HUES48 (cell line): ENCODE measurements around the gene MYH9.

Source experiments
- H3K27ac ChIP-seq: one replicate; pipeline ENCODE4 v1.7.0; 2013; ENCODE audit warnings: low read depth, low read length, inconsistent platforms
- H3K27me3 ChIP-seq: 2 replicates; pipeline ENCODE4 v1.6.1; 2013; ENCODE audit warnings: mild to moderate bottlenecking, low read length; ENCODE audit not compliant: control insufficient read depth, insufficient read depth
- H3K36me3 ChIP-seq: 2 replicates; pipeline ENCODE4 v1.6.1; 2013; ENCODE audit warnings: low read length; ENCODE audit not compliant: control insufficient read depth, insufficient read depth
- H3K4me1 ChIP-seq: 2 replicates; pipeline ENCODE4 v1.6.1; 2013; ENCODE audit warnings: mild to moderate bottlenecking, low read length; ENCODE audit not compliant: control insufficient read depth, insufficient read depth
- H3K4me3 ChIP-seq: 2 replicates; pipeline ENCODE4 v1.5.1; 2013; ENCODE audit warnings: mild to moderate bottlenecking, low read depth, low read length
- H3K9ac ChIP-seq: 2 replicates; pipeline ENCODE4 v1.6.1; 2013; ENCODE audit warnings: mild to moderate bottlenecking, low read depth, low read length, moderate library complexity
- H3K9me3 ChIP-seq: 2 replicates; pipeline ENCODE4 v1.6.1; 2013; ENCODE audit warnings: low read length; ENCODE audit not compliant: control insufficient read depth, insufficient read depth

Gene MYH9

DNA sequence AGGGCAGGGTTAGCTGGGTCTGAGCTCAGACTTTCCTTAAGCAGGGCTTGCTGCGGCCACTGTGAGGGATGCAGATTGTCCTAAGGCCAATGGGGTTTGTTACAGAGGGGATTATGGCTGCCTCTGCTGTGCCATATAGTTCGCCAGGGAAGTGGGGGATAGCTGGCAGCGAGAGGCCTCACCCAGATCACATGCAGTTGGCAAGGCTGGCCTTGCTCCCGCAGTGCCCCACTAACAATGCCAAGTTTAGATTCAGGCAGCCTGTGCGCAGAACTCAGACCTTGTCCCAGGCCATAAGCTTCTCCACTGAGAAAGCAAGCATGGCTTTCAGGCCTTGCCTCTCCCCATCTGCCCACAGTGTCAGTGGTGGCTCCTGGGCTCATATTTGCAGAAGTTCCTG lies 143.8 kb downstream of the MYH9 start:
- H3K27me3 ChIP-seq = no peaks in the 10 kb centered on the region
- peaks cover 7% of the 10 kb centered on the region; the same call in 1 of the 2 replicates for H3K4me1 ChIP-seq
- H3K4me3 ChIP-seq = no peak overlapping the region
- no peaks in the 10 kb centered on the region for H3K36me3 ChIP-seq
- H3K27ac ChIP-seq = no peak overlapping the region
- H3K9ac ChIP-seq = no peak overlapping the region
- peaks cover 11% of the 10 kb centered on the region for H3K9me3 ChIP-seq

DNA sequence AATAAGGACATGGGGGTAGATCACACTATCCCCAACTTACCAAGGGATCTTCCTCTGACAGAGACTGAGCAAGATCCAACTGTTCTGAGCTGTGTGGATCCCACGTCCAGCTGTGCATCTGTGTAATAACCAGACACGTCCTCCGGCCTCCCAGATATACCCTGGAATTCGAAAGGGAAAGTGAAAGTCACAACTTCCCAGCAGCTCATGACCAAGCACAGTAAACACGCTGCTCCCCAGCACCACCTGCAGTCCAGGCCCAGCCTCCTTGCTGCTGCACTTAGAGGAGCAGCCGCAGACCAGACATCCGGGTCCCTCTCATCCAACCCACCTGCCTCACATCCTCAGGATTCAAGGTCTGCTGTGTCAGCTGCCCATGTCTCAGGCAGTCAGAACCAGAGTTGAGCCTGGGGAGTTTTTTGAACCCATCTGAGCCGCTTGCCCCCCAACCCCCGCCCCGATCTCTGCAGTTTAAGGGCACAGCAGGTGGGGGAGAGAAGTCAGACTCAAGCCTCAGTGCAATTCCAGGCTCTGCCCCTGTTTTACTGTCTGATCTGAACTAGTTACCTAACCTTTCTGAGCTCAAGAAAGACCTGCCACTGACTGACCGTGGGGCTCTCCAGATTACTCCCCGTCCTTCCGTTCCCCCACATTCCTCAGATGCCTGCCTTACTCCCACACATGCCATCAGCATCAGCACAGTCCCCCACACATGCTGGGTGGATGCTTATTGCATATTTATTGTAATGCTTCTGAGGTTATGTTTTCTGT lies 148.2 kb downstream of the MYH9 start, which contains the start of gene APOL2:
Gene APOL2 (minus strand): TSS at position 127 of the 771 bp plus-strand sequence. CDS start 6,365 bp downstream, outside the sequence.
- H3K27ac ChIP-seq = peak within 1 kb of the TSS; percentile 56

DNA sequence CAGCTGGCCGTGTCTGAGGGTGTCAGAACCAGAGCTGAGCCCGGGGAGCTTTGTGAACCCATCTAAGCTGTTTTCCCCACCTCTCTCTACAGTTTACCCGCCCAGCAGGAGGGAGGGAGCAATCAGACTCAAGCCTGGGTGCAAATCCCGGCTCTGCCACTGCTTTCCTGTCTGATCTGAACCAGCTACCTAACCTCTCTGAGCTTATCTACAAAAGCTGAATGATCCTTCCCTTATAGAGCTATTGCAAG lies 148.7 kb downstream of the MYH9 start:
- Histone ChIP-seq H3K4me3 (peak overlapping the region; percentile 71), H3K4me1 (peaks cover 11% of the 10 kb centered on the region; the same call in 1 of the 2 replicates), H3K9me3 (no peaks in the 10 kb centered on the region), H3K9ac (peak overlapping the region; percentile 57), H3K36me3 (0 out of 2 replicates have a peak, but pooled peaks cover 2% of the 10 kb centered on the region), H3K27ac (peak overlapping the region; percentile 56), H3K27me3 (no peaks in the 10 kb centered on the region)

More for the DNA sequence above, 148.2 kb downstream of the MYH9 start, which contains the start of gene APOL2:
- H3K9me3 ChIP-seq = no peaks in the 10 kb centered on the region
- peaks cover 11% of the 10 kb centered on the region; the same call in 1 of the 2 replicates for H3K4me1 ChIP-seq
- peak within 1 kb of the TSS; percentile 57 for H3K9ac ChIP-seq
- H3K27me3 ChIP-seq = no peaks in the 10 kb centered on the region
- peak within 1 kb of the TSS; percentile 71 for H3K4me3 ChIP-seq
- 0 out of 2 replicates have a peak, but pooled peaks cover 2% of the 10 kb centered on the region for H3K36me3 ChIP-seq

DNA sequence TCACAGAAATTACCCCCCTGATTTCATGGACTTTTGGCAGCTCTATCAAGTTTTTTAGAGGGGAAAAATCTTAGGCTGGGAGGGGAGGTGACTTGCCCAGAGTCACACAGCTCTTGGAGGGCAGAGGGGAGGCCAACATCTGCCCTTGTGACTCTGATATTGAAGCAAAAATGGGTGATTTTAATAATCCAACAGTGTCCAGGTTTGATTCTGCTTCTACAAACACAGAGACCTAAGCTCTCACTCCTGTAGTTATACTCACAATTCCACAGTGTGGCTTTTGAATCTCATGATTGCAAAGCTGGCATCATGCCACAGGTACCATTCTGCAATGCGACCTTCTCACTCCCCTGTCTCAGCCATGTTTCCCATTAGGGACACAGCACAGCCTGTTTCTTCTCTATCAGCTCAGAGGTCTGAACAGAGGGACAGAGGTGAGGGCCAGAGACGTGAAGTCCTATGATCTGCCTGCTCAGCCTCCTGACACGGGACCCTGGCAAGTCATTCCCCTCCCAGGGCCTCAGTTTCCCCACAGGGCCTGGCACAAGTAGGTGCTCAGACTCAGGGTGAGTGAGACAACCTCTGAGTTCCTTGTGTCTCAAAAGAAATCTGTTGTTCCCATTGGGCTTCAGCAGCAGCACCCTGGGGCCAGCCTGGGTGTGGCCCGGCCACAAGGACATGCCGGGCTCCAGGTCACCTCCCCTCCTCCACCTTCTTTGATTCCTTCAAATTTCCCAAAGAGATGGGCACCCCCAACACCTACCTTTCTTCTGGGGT lies 149.2 kb downstream of the MYH9 start:
- Histone ChIP-seq H3K9ac (peak overlapping the region; percentile 57; the same call in 1 of the 2 replicates), H3K36me3 (0 out of 2 replicates have a peak, but pooled peaks cover 2% of the 10 kb centered on the region), H3K4me1 (peaks cover 11% of the 10 kb centered on the region; the same call in 1 of the 2 replicates), H3K9me3 (no peaks in the 10 kb centered on the region), H3K4me3 (peak overlapping the region; percentile 71), H3K27me3 (no peaks in the 10 kb centered on the region), H3K27ac (peak overlapping the region; percentile 56)

DNA sequence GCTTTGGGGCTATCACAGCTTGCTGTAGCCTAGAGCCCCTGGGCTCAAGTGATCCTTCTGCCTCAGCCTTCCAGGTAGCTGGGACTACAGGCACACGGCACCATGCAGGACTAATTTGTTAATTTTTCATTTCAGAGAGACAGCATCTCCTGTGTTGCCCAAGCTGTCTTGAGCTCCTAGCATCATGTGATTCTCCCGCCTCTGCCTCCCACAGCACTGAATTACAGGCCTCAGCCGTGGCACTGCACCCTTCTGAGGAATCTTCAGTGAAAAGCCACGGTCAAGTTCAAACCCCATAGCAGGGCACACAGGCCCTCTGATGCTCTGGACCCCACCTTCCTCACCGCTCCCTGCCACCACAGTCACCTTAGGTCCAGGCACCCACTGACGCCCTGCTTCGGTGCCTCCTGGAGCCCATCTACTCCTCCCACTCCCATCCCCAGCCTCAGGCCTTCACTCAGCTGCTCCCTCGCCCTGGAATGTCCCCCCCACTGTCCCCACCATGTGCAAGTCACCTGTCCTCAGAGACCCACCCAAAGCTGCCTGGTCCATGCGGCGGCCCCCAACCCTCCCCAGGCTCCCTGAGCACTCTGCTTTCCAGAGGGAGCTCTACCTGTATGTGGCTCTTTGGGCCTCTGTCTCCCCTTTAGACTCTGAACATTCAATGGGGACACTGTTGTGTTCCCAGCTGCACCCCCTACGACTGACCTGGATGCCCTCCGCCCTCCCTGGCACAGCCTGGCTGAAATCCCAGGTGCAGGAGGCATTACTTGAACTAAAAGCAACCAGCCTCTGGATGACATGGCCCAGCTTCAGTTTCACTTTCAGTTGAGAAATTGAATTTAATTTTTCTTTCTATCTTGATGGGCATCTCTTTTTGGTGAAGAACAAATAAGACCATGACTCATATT lies 150.1 kb downstream of the MYH9 start:
- Histone ChIP-seq H3K27me3 (no peaks in the 10 kb centered on the region), H3K4me3 (no peak overlapping the region), H3K27ac (no peak overlapping the region), H3K36me3 (peaks cover 7% of the 10 kb centered on the region; the same call in 1 of the 2 replicates), H3K9me3 (no peaks in the 10 kb centered on the region), H3K4me1 (peaks cover 11% of the 10 kb centered on the region; the same call in 1 of the 2 replicates), H3K9ac (no peak overlapping the region)

DNA sequence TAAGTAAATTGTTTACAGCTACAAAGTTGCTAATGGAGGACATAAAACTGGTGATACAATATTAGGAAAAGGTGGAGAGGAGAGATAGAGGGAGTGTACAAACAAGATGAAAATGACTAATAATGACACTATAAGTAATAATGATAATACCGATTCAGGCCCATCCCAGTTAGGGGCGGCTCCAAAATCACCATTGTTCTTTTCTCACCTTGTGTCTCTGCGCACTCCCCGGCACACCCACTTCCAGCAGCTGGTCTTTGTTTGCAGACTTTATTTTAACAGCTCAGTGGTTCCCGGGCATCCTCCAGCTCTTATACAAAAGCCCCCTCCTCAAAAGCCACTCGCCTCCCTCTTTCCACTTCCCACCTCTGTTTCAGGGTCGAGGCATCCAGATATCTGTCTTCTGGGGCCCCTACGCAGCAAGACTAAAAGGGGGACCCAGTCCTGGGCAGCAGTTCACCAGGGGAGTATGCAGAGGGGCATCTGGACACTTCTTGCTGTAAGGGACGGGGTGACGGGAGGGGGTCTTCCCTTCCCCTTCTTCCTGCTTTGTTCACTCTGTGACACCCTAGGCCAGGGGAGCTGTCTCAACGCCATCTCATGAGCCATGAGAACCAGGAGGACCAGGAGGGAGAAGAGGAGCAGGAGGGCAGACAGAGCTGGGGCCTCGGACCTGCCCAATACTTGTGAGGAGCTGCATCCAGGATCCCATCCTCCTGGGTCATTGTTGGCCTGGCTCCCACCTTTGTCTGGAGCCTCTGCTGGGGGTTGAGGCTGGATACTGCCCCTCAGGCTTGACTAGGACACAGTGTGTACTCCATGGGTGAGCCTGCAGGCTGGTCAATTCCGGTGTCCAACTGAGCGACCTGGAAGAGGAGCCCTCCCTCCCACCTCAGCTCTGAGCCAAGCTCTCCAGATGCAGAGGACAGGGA lies 151.1 kb downstream of the MYH9 start:
- Histone ChIP-seq H3K36me3 (peaks cover 12% of the 10 kb centered on the region; the same call in 1 of the 2 replicates), H3K4me1 (peaks cover 11% of the 10 kb centered on the region; the same call in 1 of the 2 replicates), H3K9me3 (no peaks in the 10 kb centered on the region), H3K4me3 (no peak overlapping the region), H3K9ac (no peak overlapping the region), H3K27ac (no peak overlapping the region), H3K27me3 (no peaks in the 10 kb centered on the region)

DNA sequence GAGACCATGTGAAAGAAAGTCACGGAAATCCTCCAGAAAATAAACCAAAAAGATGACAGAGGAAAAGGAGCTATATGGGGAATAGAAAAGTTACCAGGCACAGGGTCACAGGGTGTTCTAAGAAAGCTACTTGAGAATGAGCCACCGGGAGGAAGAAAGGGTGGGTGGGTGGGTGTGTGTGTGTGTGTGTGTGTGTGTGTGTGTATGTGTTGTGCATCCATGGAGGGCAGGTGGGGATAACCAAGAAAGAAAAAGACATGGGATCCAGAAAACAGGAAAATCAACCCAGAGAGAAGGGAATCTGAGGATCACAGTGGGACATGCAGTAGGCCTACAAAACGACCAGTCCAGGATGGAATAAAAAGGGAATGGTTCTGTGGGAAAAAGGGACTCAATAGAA lies 152.2 kb downstream of the MYH9 start:
- no peak overlapping the region for H3K4me3 ChIP-seq
- no peaks in the 10 kb centered on the region for H3K27me3 ChIP-seq
- peaks cover 14% of the 10 kb centered on the region; the same call in 1 of the 2 replicates for H3K4me1 ChIP-seq
- H3K9me3 ChIP-seq = no peaks in the 10 kb centered on the region
- H3K9ac ChIP-seq = no peak overlapping the region
- no peak overlapping the region for H3K27ac ChIP-seq
- H3K36me3 ChIP-seq = peaks cover 15% of the 10 kb centered on the region; the same call in 1 of the 2 replicates

DNA sequence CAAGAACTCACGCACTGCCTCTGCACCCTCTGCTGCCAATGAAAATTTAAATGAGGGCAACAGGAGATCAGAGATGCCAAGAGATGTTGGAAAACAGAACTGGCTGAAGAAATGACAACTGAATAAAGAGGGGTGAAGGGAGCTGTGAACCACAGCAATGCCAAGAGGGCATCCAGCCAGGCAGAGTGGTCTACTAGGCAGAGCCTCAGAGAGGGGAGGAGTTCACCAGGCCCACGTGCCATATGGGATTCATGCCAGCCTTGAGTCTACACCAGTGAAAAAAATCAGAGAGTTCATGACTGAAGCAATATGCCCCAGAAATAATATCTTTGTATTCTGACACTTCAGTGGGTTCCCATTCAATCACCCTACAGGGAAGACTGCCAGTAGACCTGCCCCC lies 152.8 kb downstream of the MYH9 start:
- Histone ChIP-seq H3K27me3 (no peaks in the 10 kb centered on the region), H3K36me3 (peaks cover 21% of the 10 kb centered on the region; the same call in 1 of the 2 replicates), H3K4me3 (no peak overlapping the region), H3K4me1 (peaks cover 13% of the 10 kb centered on the region; the same call in 1 of the 2 replicates), H3K27ac (no peak overlapping the region), H3K9ac (no peak overlapping the region), H3K9me3 (no peaks in the 10 kb centered on the region)

DNA sequence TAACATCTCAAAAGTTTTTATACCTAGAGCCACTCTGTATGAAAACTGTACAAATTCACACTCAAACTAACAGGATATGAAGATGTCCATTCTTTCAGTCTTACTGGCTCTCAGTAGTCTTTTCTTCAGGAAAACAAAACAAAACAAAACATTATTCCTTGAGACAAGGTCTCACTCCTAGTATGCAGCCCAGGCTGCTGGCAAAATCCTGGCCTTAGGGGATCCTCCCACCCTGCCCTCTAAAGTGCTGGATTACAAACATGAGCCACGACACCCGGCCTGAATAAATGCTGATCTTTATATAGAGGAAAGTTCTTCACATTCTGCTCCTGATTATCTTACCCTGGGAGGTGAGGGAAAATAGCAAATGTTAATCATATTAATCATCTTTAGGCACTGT lies 153.6 kb downstream of the MYH9 start:
- Histone ChIP-seq H3K27ac (no peak overlapping the region), H3K36me3 (peaks cover 23% of the 10 kb centered on the region; the same call in 1 of the 2 replicates), H3K9me3 (no peaks in the 10 kb centered on the region), H3K27me3 (no peaks in the 10 kb centered on the region), H3K4me3 (no peak overlapping the region), H3K4me1 (0 out of 2 replicates have a peak, but pooled peaks cover 9% of the 10 kb centered on the region), H3K9ac (no peak overlapping the region)
